Putamen (tissue), 1 donor: ENCODE data around the gene PLA2R1.

Source experiments
- DNase-seq: peaks from one replicate; pipeline ENCODE4 v3.0.0-alpha.2; 2016; ENCODE audit warnings: low spot score

PLA2R1 gene

DNA sequence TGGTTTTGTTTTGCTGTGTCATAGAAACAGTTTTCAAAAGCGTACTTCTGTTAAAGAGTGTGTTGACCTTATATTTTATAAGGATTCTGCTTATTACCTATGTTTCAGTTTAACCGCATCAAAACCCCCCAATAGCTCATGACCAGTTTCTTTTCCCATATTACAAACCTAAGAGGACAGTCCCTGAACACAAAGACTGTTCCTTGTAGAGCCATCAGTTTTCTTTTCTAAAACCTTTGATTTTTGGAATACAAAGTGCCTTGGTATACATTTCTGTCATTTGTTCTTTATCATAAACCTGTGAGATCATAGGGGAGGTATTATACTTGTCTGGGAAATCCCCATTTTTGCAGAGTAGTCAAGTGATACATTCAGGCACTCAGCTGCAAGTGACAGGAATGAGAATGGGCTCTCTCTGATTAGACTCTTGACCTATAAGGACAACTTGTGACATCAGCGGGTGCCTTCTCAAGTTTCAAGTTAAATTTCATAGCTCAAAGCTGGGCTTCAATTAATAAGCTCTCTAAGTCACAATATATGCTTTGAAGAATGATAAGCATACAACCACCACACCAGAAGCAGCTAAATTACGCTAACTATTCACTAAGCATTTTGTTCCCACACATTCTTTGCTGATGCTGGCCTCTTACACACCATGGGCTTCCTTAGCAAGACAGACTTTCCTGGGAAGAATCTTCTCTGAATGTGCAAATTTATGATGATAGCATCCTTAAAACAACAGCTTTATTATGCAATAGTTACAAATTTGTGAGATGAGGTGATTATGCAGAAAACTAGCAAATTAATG, 167.0 kb downstream of the PLA2R1 start:
- no peak for DNase-seq

DNA sequence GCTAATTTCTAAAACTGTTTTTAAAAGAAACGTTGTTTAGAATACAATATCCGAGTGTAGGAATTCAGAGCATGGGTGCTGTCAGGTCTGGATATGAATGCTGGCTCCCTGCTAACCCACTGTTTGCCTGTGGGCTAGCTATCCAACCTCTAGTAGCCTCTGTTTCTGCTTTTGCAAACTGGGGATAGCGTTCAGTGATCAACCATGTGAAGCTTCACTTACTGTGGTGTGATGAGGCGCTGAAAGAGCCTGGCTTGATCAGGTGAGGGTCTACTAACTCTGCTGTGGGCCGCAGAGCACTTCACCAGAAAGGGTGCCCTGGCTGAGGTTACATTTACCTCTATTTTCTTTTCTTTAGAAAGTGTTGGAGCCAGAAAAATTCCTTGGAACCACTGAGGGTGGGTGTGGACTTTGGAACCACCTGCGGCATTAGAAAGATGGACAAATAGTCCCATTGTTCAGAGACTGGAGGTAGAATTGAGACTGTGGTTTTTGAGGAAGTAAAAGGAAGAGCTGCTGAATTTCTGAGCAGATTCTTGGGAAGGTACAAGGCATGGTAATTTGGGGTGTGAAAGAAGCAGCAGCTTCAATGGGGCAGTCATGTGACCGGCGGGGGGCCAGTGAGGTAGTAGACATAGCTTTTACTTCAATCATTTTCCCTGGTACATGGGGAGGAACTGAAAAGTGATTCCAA, 168.1 kb downstream of the PLA2R1 start:
- DNase-seq: no peak

DNA sequence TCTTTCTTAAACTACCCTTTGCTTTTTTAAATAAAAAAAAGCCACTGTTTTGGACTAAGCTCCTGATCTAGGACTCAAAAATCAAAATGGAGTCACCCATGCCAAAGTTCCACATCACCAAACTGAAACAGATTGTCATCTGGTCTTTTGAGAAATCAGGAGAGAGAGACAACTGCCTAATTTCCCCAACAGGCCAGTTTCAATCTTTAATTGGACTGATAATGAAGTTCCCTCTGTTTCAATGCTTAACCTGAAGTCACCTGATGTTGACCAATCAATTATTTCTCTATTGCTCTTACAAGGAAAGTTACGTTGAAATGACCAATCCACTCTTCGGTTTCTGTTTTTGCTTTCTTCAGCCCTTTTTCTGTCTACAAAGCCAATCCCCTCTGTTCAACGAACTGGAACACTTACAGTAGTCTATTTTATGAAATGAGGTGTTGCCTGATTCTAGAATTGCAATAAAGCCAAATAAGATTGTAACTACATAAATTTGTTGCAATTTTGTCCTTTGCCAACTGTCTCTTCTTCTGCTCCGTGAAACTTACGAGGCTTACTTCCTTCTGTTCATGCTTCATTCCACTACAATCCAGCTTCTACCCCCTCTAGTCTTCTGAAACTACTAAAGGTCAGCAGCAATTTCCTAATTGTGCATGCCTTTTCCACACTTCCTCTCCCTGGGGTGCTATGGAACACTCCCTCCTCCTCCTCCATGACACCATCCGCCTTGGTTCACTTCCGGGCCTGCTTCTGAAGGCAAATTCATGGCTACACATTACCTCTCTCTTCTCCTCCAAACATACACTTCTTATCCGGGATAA, 169.2 kb downstream of the PLA2R1 start:
- DNase-seq: no peak

DNA sequence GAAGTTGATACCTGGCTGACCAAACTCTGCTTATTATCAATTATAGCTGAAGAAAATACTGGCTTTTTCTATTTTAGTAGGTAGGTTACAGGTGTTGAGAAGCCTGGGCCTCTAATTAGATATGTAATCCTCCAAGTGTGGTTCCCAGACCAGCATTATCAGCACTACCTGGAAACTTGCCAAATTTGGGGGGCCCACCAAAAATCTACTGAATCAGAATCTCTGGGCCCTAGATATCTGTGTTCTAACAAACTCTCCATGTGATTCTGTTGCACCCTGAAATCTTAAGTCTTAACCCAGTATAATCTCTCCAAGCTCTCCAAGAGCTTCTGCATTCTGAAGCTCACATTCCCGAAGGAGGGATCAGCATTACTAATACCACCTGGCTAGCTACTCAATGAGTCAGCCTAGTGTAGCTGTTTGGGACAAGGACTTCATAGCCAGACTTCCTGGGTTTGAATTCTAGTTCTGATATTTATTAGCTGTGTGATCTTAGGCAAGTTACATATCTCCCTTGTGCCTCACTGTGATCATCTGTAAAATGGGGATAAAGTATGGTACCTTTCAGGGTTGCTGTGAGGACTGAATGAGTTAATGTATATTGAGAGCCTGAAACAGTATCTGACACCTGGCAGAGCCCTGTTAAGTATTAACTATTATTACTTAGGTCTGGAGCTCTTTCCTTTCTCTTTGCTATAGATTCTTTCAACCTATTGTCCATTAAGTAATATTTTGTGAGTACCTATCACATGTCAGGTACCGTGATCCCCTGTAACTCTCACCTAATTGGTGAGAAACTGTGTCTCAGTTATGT, 170.3 kb downstream of the PLA2R1 start:
- no peak for DNase-seq

GRCh38 chr2:159891267-159891588, 171.2 kb downstream of the PLA2R1 start:
- no peak for DNase-seq

- no peak for DNase-seq
These were observed 171.7 kb downstream of the PLA2R1 start for GRCh38 chr2:159890551-159891266.

- no peak for DNase-seq
These were observed 180.2 kb downstream of the PLA2R1 start for GRCh38 chr2:159882130-159882745.
